H1 (cell line): ENCODE results near the gene ABCA6. TPM values are rescaled to one million over a fixed set of nuclear protein-coding genes. Genes with fewer than 3 reads are reported as not detected.

Experiments used
- CEBPB ChIP-seq: IDR thresholded peaks from 2 replicates; pipeline ENCODE4 v1.6.1; 2012; ENCODE audit warnings: low read depth, low read length
- NRF1 ChIP-seq: IDR thresholded peaks from 2 replicates; pipeline ENCODE4 v1.6.1; 2011; ENCODE audit warnings: mild to moderate bottlenecking, low read depth, low read length, improper control_type of control experiment
- RNF2 ChIP-seq: fragments of 200-900, 300-1000 bp; sonication (generic); IDR thresholded peaks from 2 replicates; pipeline ENCODE4 v1.7.1; 2016; ENCODE audit warnings: borderline replicate concordance, low read depth, mild to moderate bottlenecking, antibody characterized with exemption, low read length; ENCODE audit not compliant: poor library complexity, severe bottlenecking; ENCODE audit errors: missing control alignments
- SP4 ChIP-seq: IDR thresholded peaks from 2 replicates; pipeline ENCODE4 v1.6.1; 2012; ENCODE audit warnings: low read length, inconsistent platforms
- polyA plus RNA-seq, 7 experiments: library from polyadenylated mRNA; depleted of rRNA in 3 of 7; stranded (reverse) in 5 of 7; unstranded in 2 of 7; fragments of >200 nt in 5 of 7; fragments of 200-250 nt in 2 of 7; gene quantifications; 1 replicate in 5 of 7; 2 replicates in 1 of 7; 4 replicates in 1 of 7; pipeline versions ENCODE4 v1.2.1 to v1.2.3, GENCODE V29; 2011 to 2013; ENCODE audit warnings: missing spikeins in 2 of 7, mixed read lengths in 2 of 7
- total RNA-seq: library from RNA; stranded (reverse); fragmentation: NEBNext Ultra II Directional; extraction: Animal tissue kit (Norgen Biotek cat#: 25700); gene quantifications from 2 replicates; pipeline ENCODE4 v1.2.1, GENCODE V29; 2021
- TF ChIP-seq, protein P1 (sequence below): fragments of 300-600 bp; sonication (generic); IDR thresholded peaks from 2 replicates; pipeline ENCODE4 v1.7.1; 2012; ENCODE audit warnings: low read length, moderate library complexity, mild to moderate bottlenecking, inconsistent platforms; ENCODE audit not compliant: insufficient replicate concordance

ABCA6 gene
- total and polyA plus RNA-seq, 2 of the 8 experiments (the other 6 are each of a cell fraction or from before 2014, with no cell fraction given) = not detected

DNA sequence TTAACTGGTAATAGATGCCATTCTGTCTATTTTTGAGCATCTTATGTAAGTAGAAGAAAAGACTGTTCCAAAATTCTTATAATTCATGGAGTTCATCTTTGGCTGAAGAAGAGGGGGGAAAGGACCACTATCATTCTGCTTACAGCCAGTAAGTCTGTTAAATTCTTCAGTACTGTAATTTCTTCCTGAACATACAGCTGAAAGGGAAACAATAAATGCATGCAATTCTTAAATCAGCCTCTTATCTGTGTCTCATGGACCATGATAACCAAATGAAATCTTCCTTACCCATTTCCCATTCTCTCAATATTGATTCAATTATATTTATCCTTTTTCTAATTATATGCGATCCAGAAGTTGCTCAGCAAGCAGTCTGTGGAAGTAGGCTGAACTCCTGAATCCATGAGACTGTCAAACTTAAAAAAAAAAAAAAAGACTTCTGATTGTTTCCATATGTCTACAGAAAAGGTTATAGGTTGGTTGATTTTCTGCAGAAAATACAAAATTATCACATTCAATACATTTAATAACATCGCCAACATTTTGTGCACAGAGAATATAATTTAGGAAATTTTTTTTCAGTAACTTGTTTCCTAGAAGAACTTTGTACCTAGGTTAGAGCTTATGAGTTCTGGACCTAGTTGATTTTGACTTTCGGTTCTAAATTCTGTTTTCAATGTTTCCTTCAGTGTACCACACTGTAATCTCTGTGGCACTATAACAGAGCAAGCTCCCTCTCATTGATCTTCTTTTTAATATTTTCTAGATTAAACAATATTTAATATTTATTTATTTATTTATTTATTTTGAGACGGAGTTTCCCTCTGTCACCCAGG, 79.8 kb downstream of the ABCA6 start (continued):
- TF ChIP-seq, protein P1, sequence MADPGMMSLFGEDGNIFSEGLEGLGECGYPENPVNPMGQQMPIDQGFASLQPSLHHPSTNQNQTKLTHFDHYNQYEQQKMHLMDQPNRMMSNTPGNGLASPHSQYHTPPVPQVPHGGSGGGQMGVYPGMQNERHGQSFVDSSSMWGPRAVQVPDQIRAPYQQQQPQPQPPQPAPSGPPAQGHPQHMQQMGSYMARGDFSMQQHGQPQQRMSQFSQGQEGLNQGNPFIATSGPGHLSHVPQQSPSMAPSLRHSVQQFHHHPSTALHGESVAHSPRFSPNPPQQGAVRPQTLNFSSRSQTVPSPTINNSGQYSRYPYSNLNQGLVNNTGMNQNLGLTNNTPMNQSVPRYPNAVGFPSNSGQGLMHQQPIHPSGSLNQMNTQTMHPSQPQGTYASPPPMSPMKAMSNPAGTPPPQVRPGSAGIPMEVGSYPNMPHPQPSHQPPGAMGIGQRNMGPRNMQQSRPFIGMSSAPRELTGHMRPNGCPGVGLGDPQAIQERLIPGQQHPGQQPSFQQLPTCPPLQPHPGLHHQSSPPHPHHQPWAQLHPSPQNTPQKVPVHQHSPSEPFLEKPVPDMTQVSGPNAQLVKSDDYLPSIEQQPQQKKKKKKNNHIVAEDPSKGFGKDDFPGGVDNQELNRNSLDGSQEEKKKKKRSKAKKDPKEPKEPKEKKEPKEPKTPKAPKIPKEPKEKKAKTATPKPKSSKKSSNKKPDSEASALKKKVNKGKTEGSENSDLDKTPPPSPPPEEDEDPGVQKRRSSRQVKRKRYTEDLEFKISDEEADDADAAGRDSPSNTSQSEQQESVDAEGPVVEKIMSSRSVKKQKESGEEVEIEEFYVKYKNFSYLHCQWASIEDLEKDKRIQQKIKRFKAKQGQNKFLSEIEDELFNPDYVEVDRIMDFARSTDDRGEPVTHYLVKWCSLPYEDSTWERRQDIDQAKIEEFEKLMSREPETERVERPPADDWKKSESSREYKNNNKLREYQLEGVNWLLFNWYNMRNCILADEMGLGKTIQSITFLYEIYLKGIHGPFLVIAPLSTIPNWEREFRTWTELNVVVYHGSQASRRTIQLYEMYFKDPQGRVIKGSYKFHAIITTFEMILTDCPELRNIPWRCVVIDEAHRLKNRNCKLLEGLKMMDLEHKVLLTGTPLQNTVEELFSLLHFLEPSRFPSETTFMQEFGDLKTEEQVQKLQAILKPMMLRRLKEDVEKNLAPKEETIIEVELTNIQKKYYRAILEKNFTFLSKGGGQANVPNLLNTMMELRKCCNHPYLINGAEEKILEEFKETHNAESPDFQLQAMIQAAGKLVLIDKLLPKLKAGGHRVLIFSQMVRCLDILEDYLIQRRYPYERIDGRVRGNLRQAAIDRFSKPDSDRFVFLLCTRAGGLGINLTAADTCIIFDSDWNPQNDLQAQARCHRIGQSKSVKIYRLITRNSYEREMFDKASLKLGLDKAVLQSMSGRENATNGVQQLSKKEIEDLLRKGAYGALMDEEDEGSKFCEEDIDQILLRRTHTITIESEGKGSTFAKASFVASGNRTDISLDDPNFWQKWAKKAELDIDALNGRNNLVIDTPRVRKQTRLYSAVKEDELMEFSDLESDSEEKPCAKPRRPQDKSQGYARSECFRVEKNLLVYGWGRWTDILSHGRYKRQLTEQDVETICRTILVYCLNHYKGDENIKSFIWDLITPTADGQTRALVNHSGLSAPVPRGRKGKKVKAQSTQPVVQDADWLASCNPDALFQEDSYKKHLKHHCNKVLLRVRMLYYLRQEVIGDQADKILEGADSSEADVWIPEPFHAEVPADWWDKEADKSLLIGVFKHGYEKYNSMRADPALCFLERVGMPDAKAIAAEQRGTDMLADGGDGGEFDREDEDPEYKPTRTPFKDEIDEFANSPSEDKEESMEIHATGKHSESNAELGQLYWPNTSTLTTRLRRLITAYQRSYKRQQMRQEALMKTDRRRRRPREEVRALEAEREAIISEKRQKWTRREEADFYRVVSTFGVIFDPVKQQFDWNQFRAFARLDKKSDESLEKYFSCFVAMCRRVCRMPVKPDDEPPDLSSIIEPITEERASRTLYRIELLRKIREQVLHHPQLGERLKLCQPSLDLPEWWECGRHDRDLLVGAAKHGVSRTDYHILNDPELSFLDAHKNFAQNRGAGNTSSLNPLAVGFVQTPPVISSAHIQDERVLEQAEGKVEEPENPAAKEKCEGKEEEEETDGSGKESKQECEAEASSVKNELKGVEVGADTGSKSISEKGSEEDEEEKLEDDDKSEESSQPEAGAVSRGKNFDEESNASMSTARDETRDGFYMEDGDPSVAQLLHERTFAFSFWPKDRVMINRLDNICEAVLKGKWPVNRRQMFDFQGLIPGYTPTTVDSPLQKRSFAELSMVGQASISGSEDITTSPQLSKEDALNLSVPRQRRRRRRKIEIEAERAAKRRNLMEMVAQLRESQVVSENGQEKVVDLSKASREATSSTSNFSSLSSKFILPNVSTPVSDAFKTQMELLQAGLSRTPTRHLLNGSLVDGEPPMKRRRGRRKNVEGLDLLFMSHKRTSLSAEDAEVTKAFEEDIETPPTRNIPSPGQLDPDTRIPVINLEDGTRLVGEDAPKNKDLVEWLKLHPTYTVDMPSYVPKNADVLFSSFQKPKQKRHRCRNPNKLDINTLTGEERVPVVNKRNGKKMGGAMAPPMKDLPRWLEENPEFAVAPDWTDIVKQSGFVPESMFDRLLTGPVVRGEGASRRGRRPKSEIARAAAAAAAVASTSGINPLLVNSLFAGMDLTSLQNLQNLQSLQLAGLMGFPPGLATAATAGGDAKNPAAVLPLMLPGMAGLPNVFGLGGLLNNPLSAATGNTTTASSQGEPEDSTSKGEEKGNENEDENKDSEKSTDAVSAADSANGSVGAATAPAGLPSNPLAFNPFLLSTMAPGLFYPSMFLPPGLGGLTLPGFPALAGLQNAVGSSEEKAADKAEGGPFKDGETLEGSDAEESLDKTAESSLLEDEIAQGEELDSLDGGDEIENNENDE = no peak
- TF ChIP-seq NRF1 (no peak), SP4 (no peak), CEBPB (no peak), RNF2 (no peak)
